Measurements from ENCODE around the gene SSR1.
A peak's percentile ranks its signal among the peaks of the same experiment; 100 is the strongest.
"Not testable (repeated sequence)": the region's sequence is repeated elsewhere in the genome, so short reads cannot be mapped to it uniquely, and the experiment has no call there.

SSR1 gene

GRCh38 chr6:7312616-7313504 is at the start of gene SSR1:
TSS of gene SSR1 (minus strand) at chr6:7313199. CDS start at chr6:7313120, 79 bp downstream.
- H3K9me3 Mint-ChIP-seq: no peaks in the 10 kb centered on the region
- no peaks in the 10 kb centered on the region for H3K27me3 Mint-ChIP-seq
- intact Hi-C loops (cut with micrococcal nuclease): loop anchor here (1.0 to 5.0 kb wide), 2 partner anchors 76 to 304 kb away; partner anchors contain the start of genes CAGE1 and RIOK1
- peak within 1 kb of the TSS; percentile 90 for H3K27ac Mint-ChIP-seq
- H3K36me3 Mint-ChIP-seq (ENCODE audit: low read depth): peaks cover 38% of the 10 kb centered on the region
- peak within 1 kb of the TSS; percentile 93 for H3K4me3 Mint-ChIP-seq
- H3K4me1 Mint-ChIP-seq (ENCODE audit: low read depth): peaks cover 50% of the 10 kb centered on the region

DNA sequence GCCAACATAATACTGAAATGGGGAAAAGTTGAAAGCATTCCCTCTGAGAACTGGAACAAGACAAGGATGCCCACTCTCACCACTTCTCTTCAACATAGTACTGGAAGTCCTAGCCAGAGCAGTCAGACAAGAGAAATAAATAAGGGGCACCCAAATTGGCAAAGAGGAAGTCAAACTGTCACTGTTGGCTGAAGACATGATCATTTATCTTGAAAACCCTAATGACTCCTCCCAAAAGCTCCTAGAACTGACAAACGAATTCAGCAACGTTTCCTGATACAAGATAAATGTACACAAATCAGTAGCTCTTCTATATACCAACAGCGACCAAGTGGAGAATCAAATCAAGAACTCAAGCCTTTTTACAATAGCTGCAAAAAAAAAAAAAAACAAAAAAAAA is 38.9 kb upstream of the SSR1 start:
- H3K9me3 Mint-ChIP-seq; H3K4me3 Mint-ChIP-seq; H3K27me3 Mint-ChIP-seq; H3K27ac Mint-ChIP-seq; H3K36me3 Mint-ChIP-seq (ENCODE audit: low read depth); intact Hi-C loops (cut with micrococcal nuclease): not testable (repeated sequence)
- peaks cover 13% of the 10 kb centered on the region for H3K4me1 Mint-ChIP-seq (ENCODE audit: low read depth)

- H3K4me3 Mint-ChIP-seq; H3K27me3 Mint-ChIP-seq; H3K36me3 Mint-ChIP-seq (ENCODE audit: low read depth); intact Hi-C loops (cut with micrococcal nuclease); H3K27ac Mint-ChIP-seq; H3K9me3 Mint-ChIP-seq: not testable (repeated sequence)
- peaks cover 13% of the 10 kb centered on the region for H3K4me1 Mint-ChIP-seq (ENCODE audit: low read depth)
Observed at GRCh38 chr6:7350591-7350990, 37.6 kb upstream of the SSR1 start.

DNA sequence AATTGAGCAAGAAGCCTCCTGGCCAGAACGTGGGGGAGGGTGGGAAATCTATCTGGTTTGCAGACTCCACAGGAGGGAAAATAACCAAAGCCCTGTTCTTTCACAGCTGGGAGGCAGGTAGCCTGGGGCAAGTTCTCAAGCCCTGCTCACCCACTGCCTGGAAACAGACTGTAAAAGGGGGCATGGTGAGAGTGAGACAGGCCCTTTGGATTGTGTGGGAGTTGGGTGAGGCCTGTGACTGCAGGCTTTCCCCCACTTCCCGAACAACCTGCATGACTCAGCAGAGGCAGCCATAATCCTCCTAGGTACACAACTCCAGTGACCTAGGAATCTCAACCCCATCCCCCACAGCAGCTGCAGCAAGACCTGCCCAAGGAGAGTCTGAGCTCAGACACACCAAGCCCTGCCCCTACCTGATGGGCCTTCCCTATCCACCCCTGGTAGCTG is 34.6 kb upstream of the SSR1 start:
- H3K4me3 Mint-ChIP-seq; H3K27ac Mint-ChIP-seq; intact Hi-C loops (cut with micrococcal nuclease); H3K27me3 Mint-ChIP-seq; H3K9me3 Mint-ChIP-seq; H3K36me3 Mint-ChIP-seq (ENCODE audit: low read depth): not testable (repeated sequence)
- H3K4me1 Mint-ChIP-seq (ENCODE audit: low read depth): peaks cover 13% of the 10 kb centered on the region

DNA sequence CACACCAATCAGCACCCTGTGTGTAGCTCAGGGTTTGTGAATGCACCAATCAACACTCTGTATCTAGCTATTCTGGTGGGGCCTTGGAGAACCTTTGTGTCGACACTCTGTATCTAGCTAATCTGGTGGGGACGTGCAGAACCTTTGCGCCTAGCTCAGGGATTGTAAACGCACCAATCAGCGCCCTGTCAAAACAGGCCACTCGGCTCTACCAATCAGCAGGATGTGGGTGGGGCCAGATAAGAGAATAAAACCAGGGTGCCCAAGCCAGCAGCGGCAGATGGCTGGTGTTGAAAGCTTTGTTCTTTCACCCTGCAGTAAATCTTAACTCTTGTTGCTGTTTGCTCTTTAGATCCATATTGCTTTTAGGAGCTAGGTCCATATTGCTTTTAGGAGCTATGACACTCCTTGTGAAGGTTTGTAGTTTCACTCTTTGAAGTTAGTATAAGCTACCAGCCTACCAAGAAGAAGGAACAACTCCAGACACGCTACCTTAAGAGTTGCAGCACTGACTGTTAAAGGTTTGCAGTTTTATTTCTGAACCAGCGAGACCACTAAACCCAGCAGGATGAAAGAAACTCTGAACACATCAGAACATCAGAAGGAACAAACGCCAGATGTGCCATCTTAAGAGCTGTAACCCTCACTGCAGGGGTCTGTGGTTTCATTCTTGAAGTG is 31.9 kb upstream of the SSR1 start:
- H3K36me3 Mint-ChIP-seq (ENCODE audit: low read depth); H3K9me3 Mint-ChIP-seq; H3K27ac Mint-ChIP-seq; H3K27me3 Mint-ChIP-seq; intact Hi-C loops (cut with micrococcal nuclease): not testable (repeated sequence)
- H3K4me1 Mint-ChIP-seq (ENCODE audit: low read depth): peaks cover 16% of the 10 kb centered on the region
- H3K4me3 Mint-ChIP-seq: peak overlapping the region; percentile 55

GRCh38 chr6:7343546-7344475 is 30.8 kb upstream of the SSR1 start:
- Mint-ChIP-seq H3K27ac (no peak overlapping the region), H3K36me3 (ENCODE audit: low read depth) (no peaks in the 10 kb centered on the region), H3K9me3 (no peaks in the 10 kb centered on the region), H3K27me3 (no peaks in the 10 kb centered on the region), H3K4me3 (peak overlapping the region; percentile 55), H3K4me1 (ENCODE audit: low read depth) (peaks cover 23% of the 10 kb centered on the region)
- intact Hi-C loops (cut with micrococcal nuclease): no loop called here

DNA sequence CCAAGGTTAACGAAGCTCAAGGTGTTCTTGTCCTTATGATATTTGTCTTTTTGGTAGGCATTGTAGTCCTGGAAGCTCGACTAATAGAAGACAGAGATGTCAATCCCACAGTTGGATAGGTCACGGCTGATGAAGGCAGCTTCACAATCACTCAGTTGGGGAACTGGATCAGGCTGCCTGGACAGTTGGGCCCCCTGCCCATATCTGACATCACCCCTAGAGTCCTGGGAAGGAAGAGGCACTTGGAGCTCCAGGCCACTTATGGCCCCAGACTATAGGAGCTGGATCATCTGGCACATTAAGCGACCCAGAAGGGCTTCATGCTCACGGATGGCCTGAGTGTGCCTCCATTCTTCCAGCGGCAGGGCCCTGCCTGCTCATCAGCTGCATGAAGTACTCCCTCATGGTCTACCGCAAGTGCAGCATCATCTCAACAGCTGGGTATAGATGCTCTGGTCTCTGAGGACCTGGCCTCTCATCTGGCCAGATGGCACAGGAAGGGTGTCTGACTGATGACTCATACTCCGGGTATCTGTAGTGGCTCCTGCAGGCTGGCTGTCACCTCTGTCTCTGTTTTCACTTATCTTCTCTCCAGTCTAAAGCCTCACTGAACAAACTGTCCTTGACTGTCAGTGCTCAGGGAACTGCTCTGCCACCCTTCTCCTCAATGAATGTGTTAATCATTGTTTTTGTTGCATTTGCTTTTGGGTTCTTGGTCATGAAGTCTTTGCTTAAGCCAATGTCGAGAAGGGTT is 29.2 kb upstream of the SSR1 start:
- Mint-ChIP-seq H3K4me3 (no peak overlapping the region), H3K9me3 (no peaks in the 10 kb centered on the region), H3K27ac (no peak overlapping the region), H3K36me3 (ENCODE audit: low read depth) (no peaks in the 10 kb centered on the region), H3K27me3 (no peaks in the 10 kb centered on the region), H3K4me1 (ENCODE audit: low read depth) (peaks cover 10% of the 10 kb centered on the region)
- intact Hi-C loops (cut with micrococcal nuclease): no loop called here

DNA sequence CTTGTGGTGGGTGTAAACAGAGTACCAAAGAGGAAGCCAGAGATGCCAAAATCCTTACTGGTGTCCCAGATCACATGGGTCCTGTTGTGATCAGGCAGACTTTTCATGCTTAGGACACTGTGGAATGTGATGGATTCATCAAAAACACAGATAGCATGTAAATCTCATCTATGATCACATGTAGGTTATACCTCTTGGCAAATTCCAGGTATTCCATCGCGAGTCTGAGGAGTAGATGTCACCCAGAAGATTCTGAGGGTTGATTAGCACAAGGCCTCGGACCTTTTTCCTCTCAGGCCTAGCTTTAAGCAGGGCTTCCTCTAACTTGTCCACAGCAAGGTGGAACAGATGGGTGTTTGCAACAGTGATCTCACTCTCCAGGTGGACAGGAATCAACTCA is 28.3 kb upstream of the SSR1 start:
- Mint-ChIP-seq H3K36me3 (ENCODE audit: low read depth) (no peaks in the 10 kb centered on the region), H3K4me3 (no peak overlapping the region), H3K27ac (no peak overlapping the region), H3K27me3 (no peaks in the 10 kb centered on the region), H3K4me1 (ENCODE audit: low read depth) (peaks cover 10% of the 10 kb centered on the region), H3K9me3 (no peaks in the 10 kb centered on the region)
- intact Hi-C loops (cut with micrococcal nuclease): no loop called here

GRCh38 chr6:7339007-7339732 is 26.2 kb upstream of the SSR1 start:
- H3K4me3 Mint-ChIP-seq, H3K27ac Mint-ChIP-seq, H3K9me3 Mint-ChIP-seq: not testable (repeated sequence)

DNA sequence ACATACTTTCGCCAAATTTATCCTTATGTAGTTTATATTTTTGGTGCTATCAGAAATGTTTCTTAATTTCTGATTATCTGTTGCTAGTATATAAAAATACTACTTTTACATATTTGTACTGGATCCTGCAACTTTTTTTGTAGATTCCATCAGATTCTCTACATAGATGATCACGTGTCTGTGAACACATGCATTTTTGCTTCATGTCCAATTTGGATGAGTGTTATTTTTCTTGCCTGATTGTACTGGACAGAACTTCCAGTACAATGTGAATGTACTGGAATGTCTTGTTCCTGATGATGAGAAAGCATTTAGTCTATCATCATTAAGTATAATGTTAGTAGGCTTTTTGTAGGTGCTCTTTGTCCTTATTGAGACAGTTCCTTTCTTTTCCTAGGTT is 25.0 kb upstream of the SSR1 start:
- H3K4me1 Mint-ChIP-seq (ENCODE audit: low read depth): peaks cover 10% of the 10 kb centered on the region
- H3K4me3 Mint-ChIP-seq: no peak overlapping the region
- no peaks in the 10 kb centered on the region for H3K9me3 Mint-ChIP-seq
- no peaks in the 10 kb centered on the region for H3K36me3 Mint-ChIP-seq (ENCODE audit: low read depth)
- intact Hi-C loops (cut with micrococcal nuclease): no loop called here
- no peaks in the 10 kb centered on the region for H3K27me3 Mint-ChIP-seq
- no peak overlapping the region for H3K27ac Mint-ChIP-seq

More at GRCh38 chr6:7339007-7339732, 26.2 kb upstream of the SSR1 start:
- H3K36me3 Mint-ChIP-seq (ENCODE audit: low read depth); H3K27me3 Mint-ChIP-seq; intact Hi-C loops (cut with micrococcal nuclease): not testable (repeated sequence)
- peaks cover 10% of the 10 kb centered on the region for H3K4me1 Mint-ChIP-seq (ENCODE audit: low read depth)

DNA sequence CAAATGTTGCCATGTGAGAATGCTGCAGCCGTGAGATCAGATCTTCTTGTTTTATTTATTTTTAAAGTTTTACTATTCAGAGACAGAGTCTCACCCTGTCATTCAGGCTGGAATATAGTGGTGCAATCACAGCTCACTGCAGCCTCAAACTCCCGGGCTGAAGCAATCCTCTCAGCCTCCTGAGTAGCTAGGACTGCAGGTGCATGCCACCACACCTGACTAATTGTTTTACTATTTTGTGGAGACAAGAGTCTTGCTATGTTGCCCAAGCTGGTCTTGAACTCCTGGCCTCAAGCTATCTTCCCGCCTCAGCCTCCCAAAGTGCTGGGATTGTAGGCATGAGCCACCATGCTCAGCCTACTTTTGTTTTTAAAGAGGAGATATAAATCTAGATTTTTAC is 22.5 kb upstream of the SSR1 start:
- H3K36me3 Mint-ChIP-seq (ENCODE audit: low read depth): no peaks in the 10 kb centered on the region
- peaks cover 21% of the 10 kb centered on the region for H3K4me1 Mint-ChIP-seq (ENCODE audit: low read depth)
- H3K9me3 Mint-ChIP-seq: no peaks in the 10 kb centered on the region
- no peak overlapping the region for H3K27ac Mint-ChIP-seq
- no peak overlapping the region for H3K4me3 Mint-ChIP-seq
- intact Hi-C loops (cut with micrococcal nuclease): no loop called here
- no peaks in the 10 kb centered on the region for H3K27me3 Mint-ChIP-seq

DNA sequence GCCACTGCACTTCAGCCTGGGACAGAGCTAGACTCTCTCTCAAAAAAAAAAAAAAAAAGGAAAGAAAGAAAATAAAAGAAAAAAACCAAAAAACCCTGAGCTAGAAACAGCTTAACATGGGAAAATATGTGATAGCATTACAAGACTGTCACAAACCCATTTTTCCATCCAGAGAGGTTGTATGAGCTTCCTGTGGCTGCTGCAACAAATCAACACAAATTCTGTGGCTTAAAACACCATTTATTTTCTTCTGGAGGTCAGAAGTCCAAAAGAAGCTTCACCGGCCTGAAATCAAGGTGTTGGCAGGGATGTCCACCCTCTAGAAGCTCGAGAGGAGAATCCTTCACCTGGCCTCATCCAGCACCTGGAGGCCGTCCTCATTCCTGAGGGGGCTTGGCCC is 21.7 kb upstream of the SSR1 start:
- H3K27ac Mint-ChIP-seq: no peak overlapping the region
- no peaks in the 10 kb centered on the region for H3K27me3 Mint-ChIP-seq
- intact Hi-C loops (cut with micrococcal nuclease): no loop called here
- H3K4me3 Mint-ChIP-seq: no peak overlapping the region
- H3K36me3 Mint-ChIP-seq (ENCODE audit: low read depth): no peaks in the 10 kb centered on the region
- H3K9me3 Mint-ChIP-seq: no peaks in the 10 kb centered on the region
- peaks cover 21% of the 10 kb centered on the region for H3K4me1 Mint-ChIP-seq (ENCODE audit: low read depth)

Measured in dendritic cell treated with granulocyte-macrophage colony-stimulating factor and Interleukin-4, amounts not matched to agents 40 ng/mL and 50 ng/mL, for 4 days (primary cell).